SIG-M5 treated with dmso at 0.1 percent for 504 hours (cell line): Measurements from ENCODE around the gene PRSS56.

Source experiments
- DNase-seq: peaks from one replicate; lab custom pipeline; 2025; ENCODE audit not compliant: unreplicated experiment; lab: John Stamatoyannopoulos, UW

The PRSS56 gene

DNA sequence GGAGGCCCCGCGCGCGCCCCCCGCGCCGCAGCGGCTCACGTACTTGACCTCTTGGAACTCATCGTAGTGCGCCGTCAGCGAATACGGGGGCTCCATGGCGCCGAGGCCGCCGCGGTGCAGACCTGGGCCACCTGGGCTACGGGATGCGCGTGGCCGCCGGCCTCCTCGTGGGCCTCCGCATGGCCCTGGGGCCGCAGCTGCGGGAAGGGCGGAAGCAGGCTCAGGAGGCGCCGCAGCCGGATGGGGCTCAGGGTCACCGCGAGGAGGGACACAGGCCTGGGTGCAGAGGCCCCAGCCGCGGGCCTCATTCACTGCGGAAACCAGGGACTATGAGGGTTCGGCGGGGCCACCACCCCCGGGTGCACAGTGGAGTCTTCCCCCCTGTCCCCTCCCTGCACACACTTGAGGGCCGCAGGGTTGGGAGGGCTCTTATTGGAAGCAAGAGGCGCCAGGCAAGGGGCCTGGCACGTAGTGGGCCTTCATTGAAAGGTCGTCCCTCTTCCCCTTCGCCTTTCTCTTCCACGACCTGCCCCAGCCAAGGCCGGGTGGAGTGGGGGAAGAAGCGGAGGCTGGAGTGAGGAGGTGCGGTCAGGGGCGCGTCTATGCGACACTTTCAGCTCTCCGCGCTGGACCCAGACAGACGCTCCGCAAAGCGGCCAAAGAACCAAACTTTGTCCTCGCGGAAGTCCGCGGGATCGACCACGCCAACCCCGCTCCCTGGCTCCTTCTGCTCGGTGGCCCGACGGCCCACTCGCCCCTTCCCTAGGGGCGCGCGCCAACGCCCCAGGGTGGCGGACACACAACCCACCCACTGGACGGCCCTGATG is 33.4 kb upstream of the PRSS56 start:
- no peak for DNase-seq

DNA sequence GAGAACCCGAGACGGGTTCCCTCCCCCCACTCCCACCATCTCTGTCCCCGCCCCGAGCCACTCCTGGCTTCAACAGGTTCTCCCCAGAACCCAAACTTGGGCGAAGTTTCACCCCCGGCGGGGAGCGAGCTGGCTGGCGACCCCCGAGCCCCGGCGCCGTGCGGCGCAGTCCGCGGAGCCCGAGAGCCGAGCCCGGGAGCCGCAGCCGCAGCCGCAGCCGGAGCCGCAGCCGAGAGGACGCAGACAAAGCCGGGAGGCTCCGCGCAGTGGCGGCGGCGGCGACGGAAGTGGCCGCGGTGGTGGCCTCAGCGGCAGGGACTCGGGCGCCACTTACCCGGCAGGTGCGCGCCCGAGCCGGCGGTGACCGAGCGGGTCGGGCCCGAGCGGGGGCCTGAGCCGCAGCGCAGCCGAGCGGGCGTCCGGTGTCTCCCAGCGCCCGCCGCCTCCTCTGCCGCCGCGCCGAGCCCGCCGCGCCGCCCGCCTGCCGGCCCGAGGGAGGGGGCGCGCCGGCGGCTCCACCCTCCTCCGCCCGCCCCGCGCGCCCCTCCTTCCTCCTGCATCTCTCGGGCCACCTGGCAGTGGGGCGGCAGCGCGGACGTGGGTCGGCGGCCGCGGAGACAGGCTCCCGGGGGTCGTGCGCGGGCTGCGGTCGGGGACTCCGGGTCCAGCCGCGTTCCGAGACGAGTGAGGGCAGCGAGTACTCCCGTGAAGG is 32.6 kb upstream of the PRSS56 start, which contains the start of gene ECEL1:
ECEL1 (minus strand) TSS at position 450 of the 712 bp plus-strand sequence. CDS start 1,181 bp downstream, outside the sequence.
- DNase-seq = no peak

DNA sequence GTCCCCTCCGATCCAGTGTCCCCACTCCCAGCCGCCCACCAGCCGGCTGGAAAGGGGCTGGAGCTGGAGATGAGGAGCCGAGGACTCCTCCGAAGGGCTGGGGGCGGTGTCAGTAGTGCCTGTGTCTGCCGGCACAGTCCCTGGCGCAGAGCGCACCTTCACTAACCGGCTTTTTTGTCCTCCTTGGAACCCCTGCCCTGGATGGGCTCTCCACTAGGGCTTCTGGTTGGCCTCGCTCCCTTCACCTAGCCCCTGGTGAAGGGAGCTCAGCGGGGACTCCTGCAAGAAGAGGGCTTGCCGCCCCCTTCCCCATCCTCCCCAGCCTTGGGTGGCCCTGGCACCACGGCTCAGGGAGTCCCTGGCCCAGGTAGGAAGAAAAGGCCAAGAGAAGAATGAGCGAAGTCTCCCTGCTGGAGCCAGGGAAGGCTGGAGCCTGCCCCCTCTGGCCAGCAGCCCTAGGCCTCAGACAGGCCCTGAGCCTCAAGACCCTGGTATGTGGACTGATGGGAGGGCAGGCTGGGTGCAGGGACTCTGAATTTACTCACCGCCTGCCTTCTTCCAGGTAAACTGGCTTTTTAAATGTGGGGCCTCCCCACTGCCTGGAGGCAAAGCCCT is 32.0 kb upstream of the PRSS56 start:
- DNase-seq = no peak

DNA sequence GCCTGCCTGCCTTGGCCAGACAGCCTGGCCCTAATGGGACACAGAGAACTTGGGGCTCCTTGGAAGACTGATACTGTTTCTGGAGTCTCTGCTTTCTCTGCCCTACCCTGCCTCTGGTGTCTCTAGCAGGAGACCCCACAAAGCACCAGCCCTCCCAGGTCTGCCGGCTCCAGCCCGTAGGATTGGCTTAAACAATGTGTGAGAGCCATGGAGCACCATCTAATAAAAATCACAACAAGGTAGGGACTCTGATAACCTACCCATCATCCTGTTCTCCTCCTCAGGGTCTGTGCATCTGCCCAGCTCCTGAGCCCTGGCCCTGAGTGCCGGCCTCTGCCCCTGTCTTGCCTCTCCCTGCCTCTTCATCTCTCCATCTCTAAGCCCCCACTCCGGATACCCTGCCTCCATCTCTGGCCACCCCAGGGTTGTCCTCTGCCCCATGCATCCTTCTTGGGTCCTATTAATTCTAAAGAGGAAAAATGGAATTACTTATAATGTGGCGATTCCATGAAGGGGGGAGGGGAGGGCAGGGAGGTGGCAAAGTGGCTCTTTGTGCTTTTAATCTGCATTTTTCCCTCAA is 31.4 kb upstream of the PRSS56 start:
- DNase-seq = no peak

DNA sequence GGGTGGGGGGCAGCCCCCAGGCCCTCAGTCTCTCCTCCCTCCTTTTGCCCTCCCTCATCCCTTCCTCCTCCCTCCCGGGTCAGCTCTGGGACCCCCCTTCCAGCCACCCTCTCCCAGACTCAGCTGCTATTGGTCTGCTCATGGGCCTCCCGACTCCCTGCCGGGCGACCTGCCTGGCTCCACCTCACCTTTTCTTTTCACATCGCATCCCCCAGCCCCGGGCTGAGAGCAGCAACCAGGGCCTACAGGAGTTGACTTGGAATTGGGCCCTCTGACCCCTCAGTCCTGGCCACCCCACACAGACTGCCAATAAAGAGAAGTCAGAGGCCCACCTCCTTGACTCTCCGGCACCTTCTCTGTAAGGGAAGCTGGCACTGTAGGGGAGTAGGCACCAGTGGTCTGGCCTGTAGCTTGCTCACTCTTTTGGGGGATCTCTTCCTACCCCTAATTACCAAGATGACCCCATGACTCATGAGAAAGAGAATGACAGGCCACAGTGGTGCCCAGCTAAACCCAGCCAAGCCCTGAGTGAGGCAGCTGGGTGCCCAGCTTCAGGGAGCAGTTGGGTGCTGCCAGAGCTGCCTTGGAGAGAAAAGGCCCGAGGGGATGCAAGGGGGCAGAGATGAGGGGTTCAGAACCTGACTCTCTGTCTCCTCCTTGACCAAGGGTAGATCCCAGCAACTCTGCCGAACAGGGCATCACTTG is 30.5 kb upstream of the PRSS56 start:
- no peak for DNase-seq

DNA sequence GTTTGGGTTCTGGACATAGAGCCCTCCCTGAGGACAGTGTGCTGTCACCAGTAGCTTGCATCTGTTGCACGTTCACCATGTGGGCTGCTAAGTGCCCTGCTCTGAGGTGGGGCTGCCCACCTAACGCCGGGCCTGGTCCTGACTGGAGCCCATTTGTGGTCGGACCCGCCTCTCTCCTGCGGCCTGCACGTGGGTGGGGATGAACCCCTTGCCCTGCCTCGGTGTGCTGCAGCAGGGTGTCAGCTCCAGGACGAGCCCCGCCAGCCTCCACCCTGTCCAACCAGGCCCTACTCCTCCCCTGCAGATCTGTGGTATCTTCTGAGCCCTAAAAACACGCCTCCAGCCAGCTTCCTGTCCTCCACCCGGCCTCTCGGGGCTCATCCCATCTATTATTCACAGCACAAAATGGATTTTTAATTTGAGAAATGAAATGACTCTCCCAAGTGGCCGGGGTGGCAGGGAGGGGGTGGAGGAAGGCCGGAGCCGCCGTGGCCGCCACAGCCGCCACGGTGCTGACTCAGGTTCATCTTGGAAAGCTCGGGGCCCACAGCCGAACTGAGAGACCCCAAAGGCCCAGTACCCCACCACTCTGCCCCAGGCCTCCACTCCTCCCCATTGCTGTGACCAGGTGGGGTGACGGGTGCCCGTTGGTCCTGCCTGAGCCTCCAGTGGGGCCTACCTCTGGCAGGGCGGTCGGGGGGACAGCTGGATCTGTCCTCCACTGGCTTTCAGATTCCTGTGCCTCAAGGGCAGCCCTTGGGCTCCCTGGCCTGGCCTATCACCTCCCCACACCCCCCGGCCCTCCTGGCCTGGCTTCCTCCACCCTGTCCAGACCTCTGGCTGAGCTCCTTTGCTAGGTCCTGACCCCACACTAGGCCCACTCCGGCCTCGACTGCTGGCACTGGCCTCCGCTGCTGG is 29.7 kb upstream of the PRSS56 start:
- no peak for DNase-seq

DNA sequence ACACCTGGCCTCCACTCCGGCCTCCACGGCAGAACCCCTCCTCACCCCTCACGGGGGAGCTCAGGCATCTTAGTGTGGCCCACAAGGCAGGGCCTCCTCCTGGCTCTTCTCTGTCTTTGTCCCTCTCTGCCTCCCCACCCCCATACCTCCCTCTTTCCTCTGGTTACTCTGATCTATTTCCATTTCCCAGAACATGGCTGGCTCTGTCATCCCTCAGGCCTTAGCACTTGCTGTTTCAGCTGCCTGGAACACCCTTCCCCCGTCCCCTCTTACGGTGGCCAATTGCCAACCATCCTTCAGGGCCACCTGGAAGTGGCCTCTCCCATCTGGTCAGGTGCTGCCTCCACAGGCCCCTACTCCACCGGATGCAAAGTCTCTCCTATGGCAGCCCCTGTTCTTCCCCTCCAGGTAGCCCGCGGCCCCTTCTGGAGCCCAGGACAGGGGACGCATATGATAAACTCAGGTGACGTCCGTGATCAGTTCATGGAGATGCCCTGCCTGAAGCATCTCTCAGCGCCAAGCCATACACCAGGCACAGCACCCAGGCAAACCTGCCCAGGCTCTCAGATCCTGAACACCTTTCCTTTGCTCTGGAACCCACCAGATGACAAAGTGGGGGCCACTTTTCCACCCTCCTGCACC is 28.9 kb upstream of the PRSS56 start:
- DNase-seq = no peak

DNA sequence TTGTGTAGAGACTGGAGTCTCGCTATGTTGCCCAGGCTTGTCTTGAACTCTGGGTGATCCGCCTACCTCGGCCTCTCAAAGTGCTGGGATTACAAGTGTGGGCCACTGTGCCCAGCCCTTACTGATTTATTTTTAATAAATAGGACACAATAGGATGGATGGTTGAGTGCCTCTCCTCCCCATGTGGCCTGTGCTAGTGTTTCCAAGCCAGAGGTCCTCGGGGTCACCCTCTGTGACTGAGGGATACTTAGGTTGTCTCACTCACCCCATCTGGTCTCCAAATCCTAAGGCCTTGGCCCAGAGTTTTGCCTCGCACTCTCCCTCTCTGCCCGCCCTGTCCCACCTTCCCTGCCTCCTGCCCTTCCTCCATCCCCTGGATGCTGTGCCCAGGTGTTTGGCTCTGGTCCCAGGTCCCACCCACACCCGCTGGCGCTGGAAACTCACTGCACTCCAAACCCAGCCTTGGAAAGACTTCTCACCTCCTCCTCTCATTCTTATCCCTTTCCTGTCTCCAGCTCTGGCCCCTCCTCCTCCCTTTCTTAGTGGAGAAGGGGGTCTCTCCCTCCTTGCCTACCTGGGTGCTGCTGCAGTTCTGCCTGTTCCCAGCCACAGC is 27.8 kb upstream of the PRSS56 start:
- DNase-seq = no peak

DNA sequence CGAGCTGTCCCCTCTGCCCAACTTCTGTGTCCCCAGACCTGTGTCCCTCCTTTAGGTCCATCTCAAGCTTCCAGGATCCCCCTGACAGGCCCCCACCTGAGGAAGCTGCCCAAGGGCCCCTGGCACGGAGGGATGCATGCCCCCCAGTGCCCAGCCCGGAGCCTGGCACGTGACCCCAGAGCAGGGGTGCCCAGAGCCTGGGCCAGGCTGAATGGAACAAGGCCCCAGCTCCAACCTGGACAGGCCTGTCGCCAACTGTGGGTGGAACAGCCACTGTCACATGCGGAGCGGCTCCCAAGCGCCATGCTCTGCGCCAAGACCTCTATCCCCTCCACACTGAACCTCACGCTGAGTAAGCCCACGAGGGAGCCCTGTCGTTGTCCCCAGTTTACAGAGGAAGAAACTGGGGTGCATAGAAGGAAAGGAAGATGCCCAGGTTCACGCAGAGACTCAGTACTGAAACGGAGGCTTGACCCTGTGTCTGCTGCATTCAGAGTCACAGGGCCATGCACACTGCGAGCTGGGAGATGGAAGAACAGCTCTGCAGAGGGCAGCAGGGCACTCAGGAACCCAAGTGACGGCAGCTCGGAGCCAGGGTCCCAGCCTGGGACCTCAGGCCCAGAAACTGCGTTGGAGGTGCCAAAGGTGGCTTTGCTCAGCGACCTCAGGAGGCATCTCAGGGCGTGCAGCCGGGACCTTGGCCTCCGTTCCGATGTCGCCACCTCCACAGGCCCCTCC is 27.1 kb upstream of the PRSS56 start:
- no peak for DNase-seq

DNA sequence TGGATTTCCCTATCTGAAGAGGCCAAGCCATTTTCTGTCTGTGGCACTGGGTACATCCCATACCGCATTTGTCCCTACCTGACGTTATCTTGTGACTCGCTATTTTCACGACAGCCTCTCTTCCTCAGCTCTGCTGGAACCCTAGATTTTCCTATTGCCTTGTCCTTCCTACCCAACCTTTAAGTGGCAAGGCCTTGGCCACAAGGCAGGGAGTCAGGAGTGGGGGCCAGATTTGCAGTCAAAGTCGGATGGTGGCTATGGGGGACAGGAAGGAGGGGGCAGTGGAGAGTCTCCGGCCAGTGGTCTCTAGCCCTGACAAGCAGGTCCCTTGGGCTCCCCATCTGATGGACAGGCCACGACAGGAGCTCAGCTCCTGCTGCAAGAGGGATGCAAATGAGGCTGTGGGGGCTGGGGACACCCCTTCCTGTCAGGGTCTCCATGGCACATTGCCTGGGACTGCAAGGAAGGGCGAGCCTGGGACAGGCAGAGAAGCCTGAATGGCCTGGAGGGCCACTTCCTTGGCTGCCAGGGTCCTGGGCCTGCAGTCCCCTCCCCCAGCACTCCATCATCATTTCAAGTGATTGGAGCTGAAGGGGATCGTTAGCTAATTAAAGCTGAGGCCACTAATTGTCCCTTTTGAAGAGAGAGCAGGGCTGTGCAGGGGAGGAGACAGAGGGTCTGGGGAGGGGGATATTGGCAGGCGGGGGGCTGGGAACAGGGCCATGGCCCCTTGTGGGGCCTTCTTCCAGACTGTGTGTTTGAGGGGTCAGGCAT is 26.3 kb upstream of the PRSS56 start:
- no peak for DNase-seq

DNA sequence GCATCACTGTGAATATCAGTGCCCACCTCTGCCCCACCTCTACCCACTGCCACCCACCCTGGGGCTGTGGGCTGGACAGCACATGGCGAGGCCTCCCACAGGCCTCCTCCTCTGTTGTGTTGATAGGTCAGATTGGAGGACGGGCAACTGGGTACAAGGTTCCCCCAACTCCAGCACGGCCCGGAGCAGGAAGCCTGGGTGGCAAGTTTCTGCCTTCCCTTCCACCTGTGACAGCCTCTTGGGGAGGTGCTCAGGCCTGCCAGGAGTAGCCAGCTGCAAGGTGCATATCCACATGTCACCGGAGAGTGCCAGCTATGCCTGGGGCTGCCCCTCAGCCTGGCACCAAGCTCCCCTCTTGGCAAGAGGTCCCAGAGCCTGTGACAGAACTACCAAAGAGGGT is 25.6 kb upstream of the PRSS56 start:
- no peak for DNase-seq

DNA sequence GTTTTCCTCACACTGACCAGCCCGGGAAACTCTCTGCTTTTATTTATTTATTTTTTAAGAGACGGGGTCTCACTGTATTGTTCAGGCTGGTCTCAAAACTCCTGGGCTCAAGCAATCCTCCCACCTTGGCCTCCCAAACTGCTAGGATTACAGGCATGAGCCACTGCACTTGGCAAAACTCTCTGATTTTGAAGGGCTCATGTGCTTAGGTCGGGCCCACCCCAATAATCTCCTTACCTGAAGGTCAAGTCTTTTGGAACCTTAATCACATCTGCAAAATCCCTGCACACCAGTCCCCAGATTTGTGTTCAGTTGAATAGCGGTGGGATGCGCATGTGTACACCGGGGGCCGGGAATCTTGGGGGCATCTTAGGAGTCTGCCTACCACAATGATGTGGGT is 24.9 kb upstream of the PRSS56 start:
- no peak for DNase-seq

DNA sequence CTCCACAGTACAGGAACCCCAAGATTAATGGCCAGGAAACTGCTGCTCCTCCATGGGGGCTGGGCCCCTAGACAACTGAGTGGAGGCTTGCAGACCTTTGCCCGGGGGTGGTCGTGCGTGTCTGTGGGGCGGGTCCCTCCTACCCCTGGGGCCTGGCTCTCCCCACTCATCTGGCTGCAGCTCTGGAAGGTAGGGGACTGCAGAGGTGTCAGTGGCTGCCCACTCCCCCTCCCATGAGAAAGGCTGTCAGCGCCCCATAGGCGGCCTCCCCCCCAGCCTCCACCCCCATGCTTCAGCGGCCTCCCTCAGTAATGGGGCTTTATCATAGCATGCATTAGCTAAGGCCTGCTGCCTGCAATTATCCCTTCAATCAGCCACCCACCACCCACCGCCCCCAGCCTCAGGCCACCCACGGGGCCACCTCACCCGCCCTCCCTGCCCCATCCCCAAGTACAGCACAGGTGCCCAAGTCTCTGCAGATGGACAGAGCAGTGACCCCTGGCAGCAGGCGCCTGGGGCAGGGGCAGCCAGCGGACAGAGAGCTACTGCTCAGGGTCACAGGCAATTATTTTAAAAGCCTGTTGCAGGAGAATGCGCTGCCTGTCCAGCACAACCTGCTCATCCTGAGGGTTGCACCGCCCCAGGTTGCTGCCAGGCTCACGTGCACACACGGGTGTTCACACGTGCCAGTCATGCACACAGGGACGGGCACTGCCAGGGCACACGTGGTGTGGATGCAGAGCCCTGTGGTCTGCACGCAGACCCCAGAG is 23.5 kb upstream of the PRSS56 start:
- no peak for DNase-seq

DNA sequence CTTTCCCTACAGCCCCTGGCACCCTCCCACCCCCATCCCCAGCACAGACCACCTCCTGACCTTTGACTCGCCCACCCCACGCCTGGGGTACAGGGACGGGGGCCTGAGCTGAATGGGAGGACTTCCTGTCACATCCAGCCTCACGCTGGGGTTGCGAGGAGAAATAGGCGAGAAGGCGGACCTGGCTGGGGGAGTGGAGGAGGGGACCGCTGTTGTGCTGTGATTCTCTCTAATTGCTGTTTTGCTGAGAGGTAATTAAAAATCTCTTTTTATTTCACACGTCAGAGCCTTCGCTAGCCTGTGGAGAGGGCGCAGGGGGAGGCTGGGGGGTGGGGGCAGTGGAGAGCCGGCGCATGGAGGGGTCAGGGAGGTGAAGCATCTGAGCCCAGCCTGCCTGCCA is 22.8 kb upstream of the PRSS56 start:
- DNase-seq = no peak

DNA sequence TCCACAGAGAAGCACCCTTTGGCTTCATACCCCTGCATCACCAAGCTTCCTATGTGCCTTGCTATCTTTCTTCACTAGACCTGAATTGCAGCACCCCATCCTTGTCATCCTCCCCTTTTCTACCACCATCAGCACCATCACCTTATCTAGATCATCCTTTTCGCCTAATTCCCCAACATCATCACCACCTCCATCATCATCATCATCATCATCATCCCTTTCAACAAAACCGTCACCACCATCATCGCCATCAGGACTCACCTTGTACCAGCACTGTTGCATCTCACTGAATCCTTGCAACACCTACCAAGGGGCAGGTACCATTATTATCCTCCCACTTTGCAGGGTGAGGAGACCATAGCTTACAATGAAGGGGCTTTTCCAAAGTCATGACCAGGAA is 21.7 kb upstream of the PRSS56 start:
- DNase-seq = no peak

DNA sequence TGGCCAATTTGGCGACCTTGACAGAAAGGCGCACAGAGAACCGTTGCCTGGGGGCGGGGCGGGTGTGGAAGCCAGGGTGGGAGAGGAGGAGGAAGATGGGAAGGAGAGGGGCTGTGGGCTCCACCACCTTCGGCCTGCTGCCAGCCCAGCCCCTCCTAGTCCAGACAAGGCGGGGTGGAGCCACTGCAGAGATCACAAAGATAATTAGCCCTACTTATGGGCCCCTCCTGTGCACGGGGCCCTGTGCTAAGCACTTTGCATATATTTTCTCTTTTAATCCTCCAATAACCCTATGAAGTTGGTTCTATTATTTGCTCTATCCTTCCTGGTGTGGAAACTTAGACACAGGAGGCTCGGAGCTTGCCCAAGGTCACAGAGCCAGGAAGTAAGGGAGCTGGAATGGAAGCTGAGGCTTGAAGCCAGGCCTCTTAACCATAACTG is 18.8 kb upstream of the PRSS56 start:
- DNase-seq = no peak
